Measurements from ENCODE around the gene NACA2. TPM values are rescaled to one million over a fixed set of nuclear protein-coding genes. Genes with fewer than 3 reads are reported as not detected.

The NACA2 gene
- total and polyA plus RNA-seq, 2 donors (not counting 1 experiment from before 2014, with no cell fraction given) = not detected

- Mint-ChIP-seq H3K4me1 (peaks cover 6% of the 10 kb centered on the region), H3K9me3 (ENCODE audit: insufficient read depth) (peaks cover 2% of the 10 kb centered on the region), H3K27me3 (peaks cover 36% of the 10 kb centered on the region), H3K4me3 (no peak overlapping the region), H3K27ac (no peak overlapping the region)
- ATAC-seq (ENCODE audit: low read depth) = no peak
- Histone ChIP-seq H2AFZ (ENCODE audit: insufficient read depth, low read depth, low read length, poor library complexity, severe bottlenecking) (no peak overlapping the region), H3K27me3 (replicated peaks in 1 of 4; ENCODE audit: control extremely low read depth in 1 of 4, control insufficient read depth in 3 of 4, insufficient read depth in 4 of 4, low read length in 3 of 4) (peaks cover 0 to 7% (median 2%) of the 10 kb centered on the region in 4 experiments), H3K4me1 (ENCODE audit: control insufficient read depth in 2 of 2, insufficient read depth in 2 of 2, low read length in 2 of 2) (peaks cover 3 to 5% of the 10 kb centered on the region in 2 donors), H3K9ac (ENCODE audit: low read length) (no peak overlapping the region), H3K36me3 (replicated peaks in 1 of 2; ENCODE audit: control extremely low read depth in 1 of 2, control insufficient read depth in 1 of 2, extremely low read depth in 1 of 2, insufficient read depth in 2 of 2, low read length in 1 of 2) (no peaks in the 10 kb centered on the region), H4K20me1 (ENCODE audit: control insufficient read depth, insufficient read depth, low read length, poor library complexity, severe bottlenecking) (no peaks in the 10 kb centered on the region), H3K79me2 (ENCODE audit: control insufficient read depth, insufficient read depth, low read length) (no peaks in the 10 kb centered on the region), H3K9me3 (ENCODE audit: control extremely low read depth in 1 of 3, control insufficient read depth in 2 of 3, insufficient read depth in 1 of 3, low read length in 2 of 3) (peaks cover 0 to 5% (median 0%) of the 10 kb centered on the region in 3 donors), H3K27ac (ENCODE audit: low read length in 2 of 2) (no peak overlapping the region), H3K4me3 (ENCODE audit: control extremely low read depth in 1 of 5, extremely low read depth in 1 of 5, insufficient read depth in 1 of 5, low read depth in 2 of 5, low read length in 4 of 5) (no peak overlapping the region), H3K4me2 (replicated peaks; ENCODE audit: low read depth, low read length, poor library complexity, severe bottlenecking) (no peak overlapping the region)
- intact Hi-C loops (cut with micrococcal nuclease) = no loop called here
- ChIA-PET CTCF (no interaction called here), POLR2A (no interaction called here)
- TF ChIP-seq EZH2 (IDR thresholded peaks at IDR 0.05; ENCODE audit: borderline replicate concordance, insufficient read depth, low read depth, low read length, poor library complexity, severe bottlenecking) = no peak
- TF ChIP-seq CTCF (IDR thresholded peaks at IDR 0.05) = no peak
- no peak for DNase-seq
Observed at GRCh38 chr17:61614219-61614618, 23.2 kb upstream of the NACA2 start.

- CTCF ChIA-PET = no interaction called here
- H3K9ac ChIP-seq (ENCODE audit: low read length) = no peak overlapping the region
- peaks cover 31% of the 10 kb centered on the region for H3K27me3 Mint-ChIP-seq
- no peaks in the 10 kb centered on the region for H3K79me2 ChIP-seq (ENCODE audit: control insufficient read depth, insufficient read depth, low read length)
- H3K9me3 ChIP-seq (ENCODE audit: control extremely low read depth in 1 of 3, control insufficient read depth in 2 of 3, insufficient read depth in 1 of 3, low read length in 2 of 3) = no peaks in the 10 kb centered on the region
- H3K4me3 ChIP-seq (ENCODE audit: control extremely low read depth in 1 of 5, extremely low read depth in 1 of 5, insufficient read depth in 1 of 5, low read depth in 2 of 5, low read length in 4 of 5) = no peak overlapping the region
- H2AFZ ChIP-seq (ENCODE audit: insufficient read depth, low read depth, low read length, poor library complexity, severe bottlenecking) = no peak overlapping the region
- no CpG with 5 or more reads among the region's 6 CpGs for WGBS (ENCODE audit: insufficient coverage)
- intact Hi-C loops (cut with micrococcal nuclease) = no loop called here
- H3K36me3 ChIP-seq (replicated peaks in 1 of 2; ENCODE audit: control extremely low read depth in 1 of 2, control insufficient read depth in 1 of 2, extremely low read depth in 1 of 2, insufficient read depth in 2 of 2, low read length in 1 of 2) = no peaks in the 10 kb centered on the region
- no peak overlapping the region for H3K4me2 ChIP-seq (replicated peaks; ENCODE audit: low read depth, low read length, poor library complexity, severe bottlenecking)
- DNase-seq (no peak), ATAC-seq (ENCODE audit: low read depth) (no peak)
- H3K4me3 Mint-ChIP-seq = no peak overlapping the region
- peaks cover 6% of the 10 kb centered on the region for H3K4me1 Mint-ChIP-seq
- no peak overlapping the region for H3K27ac Mint-ChIP-seq
- no peak overlapping the region for H3K27ac ChIP-seq (ENCODE audit: low read length in 2 of 2)
- peaks cover 3 to 5% of the 10 kb centered on the region in 2 donors for H3K4me1 ChIP-seq (ENCODE audit: control insufficient read depth in 2 of 2, insufficient read depth in 2 of 2, low read length in 2 of 2)
- TF ChIP-seq CTCF (IDR thresholded peaks at IDR 0.05) (no peak), EZH2 (IDR thresholded peaks at IDR 0.05; ENCODE audit: borderline replicate concordance, insufficient read depth, low read depth, low read length, poor library complexity, severe bottlenecking) (no peak)
- peaks cover 0 to 4% (median 0%) of the 10 kb centered on the region in 4 experiments for H3K27me3 ChIP-seq (replicated peaks in 1 of 4; ENCODE audit: control extremely low read depth in 1 of 4, control insufficient read depth in 3 of 4, insufficient read depth in 4 of 4, low read length in 3 of 4)
- POLR2A ChIA-PET = no interaction called here
- no peaks in the 10 kb centered on the region for H4K20me1 ChIP-seq (ENCODE audit: control insufficient read depth, insufficient read depth, low read length, poor library complexity, severe bottlenecking)
- no peaks in the 10 kb centered on the region for H3K9me3 Mint-ChIP-seq (ENCODE audit: insufficient read depth)
Observed at GRCh38 chr17:61611323-61611722, 20.3 kb upstream of the NACA2 start.

Measured in B cell (primary cell).